H9 (cell line): Measurements from ENCODE around the gene VRK1. TPM values are rescaled to one million over a fixed set of nuclear protein-coding genes. Genes with fewer than 3 reads are reported as not detected.

Experiments used
- DNase-seq: peaks from one replicate; pipeline ENCODE4 v3.0.0-alpha.2; 2017
- H2AFZ ChIP-seq: one replicate; pipeline ENCODE4 v1.6.1; 2013; ENCODE audit warnings: mild to moderate bottlenecking, low read length, control low read depth, moderate library complexity
- H2AK5ac ChIP-seq: 2 replicates; pipeline ENCODE4 v1.6.1; 2013; ENCODE audit warnings: low read length, control low read depth, mixed read lengths; ENCODE audit not compliant: insufficient read length
- H2BK120ac ChIP-seq: one replicate; pipeline ENCODE4 v1.6.1; 2013; ENCODE audit warnings: low read depth, mild to moderate bottlenecking, low read length, control low read depth, inconsistent platforms; ENCODE audit not compliant: poor library complexity, severe bottlenecking
- H2BK12ac ChIP-seq: 2 replicates; pipeline ENCODE4 v1.6.1; 2013; ENCODE audit warnings: low read length, control low read depth, mixed read lengths, low read depth; ENCODE audit not compliant: insufficient read length
- H2BK15ac ChIP-seq: 2 replicates; pipeline ENCODE4 v1.6.1; 2013; ENCODE audit warnings: low read depth, low read length, control low read depth
- H2BK20ac ChIP-seq: one replicate; pipeline ENCODE4 v1.6.1; 2013; ENCODE audit warnings: low read depth, mild to moderate bottlenecking, low read length, control low read depth, inconsistent platforms; ENCODE audit not compliant: poor library complexity, severe bottlenecking
- H2BK5ac ChIP-seq: 2 replicates; pipeline ENCODE4 v1.6.1; 2013; ENCODE audit warnings: low read length, control low read depth, mixed read lengths; ENCODE audit not compliant: insufficient read length
- H3K14ac ChIP-seq: 2 replicates; pipeline ENCODE4 v1.6.1; 2013; ENCODE audit warnings: low read length, control low read depth; ENCODE audit not compliant: insufficient read depth
- H3K18ac ChIP-seq: 2 replicates; pipeline ENCODE4 v1.6.1; 2013; ENCODE audit warnings: low read depth, mild to moderate bottlenecking, mixed read lengths, low read length, control low read depth; ENCODE audit not compliant: insufficient read length
- H3K23ac ChIP-seq: 2 replicates; pipeline ENCODE4 v1.6.1; 2013; ENCODE audit warnings: low read length, control low read depth, mixed read lengths, low read depth; ENCODE audit not compliant: insufficient read length
- H3K23me2 ChIP-seq: 2 replicates; pipeline ENCODE4 v1.6.1; 2013; ENCODE audit warnings: low read depth, mild to moderate bottlenecking, mixed read lengths, low read length, control low read depth; ENCODE audit not compliant: insufficient read length, poor library complexity, severe bottlenecking
- H3K27ac ChIP-seq: 2 replicates; pipeline ENCODE4 v1.5.1; 2013; ENCODE audit warnings: low read length, control low read depth, mixed read lengths, low read depth; ENCODE audit not compliant: insufficient read length
- H3K27me3 ChIP-seq: 2 replicates; pipeline ENCODE4 v1.6.1; 2013; ENCODE audit warnings: low read length, control low read depth, inconsistent platforms; ENCODE audit not compliant: insufficient read depth
- H3K4ac ChIP-seq: 2 replicates; pipeline ENCODE4 v1.6.1; 2013; ENCODE audit warnings: low read depth, mild to moderate bottlenecking, control low read depth, inconsistent platforms, low read length, moderate library complexity
- H3K4me1 ChIP-seq: 2 replicates; pipeline ENCODE4 v1.6.1; 2013; ENCODE audit warnings: low read length, control low read depth, inconsistent platforms; ENCODE audit not compliant: insufficient read depth
- H3K4me2 ChIP-seq: 2 replicates; pipeline ENCODE4 v1.6.1; 2013; ENCODE audit warnings: low read length, control low read depth, mixed read lengths; ENCODE audit not compliant: insufficient read length, insufficient read depth
- H3K56ac ChIP-seq: 2 replicates; pipeline ENCODE4 v1.6.1; 2013; ENCODE audit warnings: low read depth, mild to moderate bottlenecking, mixed read lengths, low read length, control low read depth; ENCODE audit not compliant: insufficient read length
- H3K79me1 ChIP-seq: 2 replicates; pipeline ENCODE4 v1.6.1; 2013; ENCODE audit warnings: low read depth, mild to moderate bottlenecking, moderate library complexity, low read length, control low read depth, inconsistent platforms; ENCODE audit not compliant: insufficient read depth, poor library complexity, severe bottlenecking
- H3K79me2 ChIP-seq: 2 replicates; pipeline ENCODE4 v1.6.1; 2013; ENCODE audit warnings: low read length, control low read depth, inconsistent platforms; ENCODE audit not compliant: insufficient read depth
- H3K9ac ChIP-seq: 2 replicates; pipeline ENCODE4 v1.6.1; 2013; ENCODE audit warnings: low read length, control low read depth, mixed read lengths; ENCODE audit not compliant: insufficient read length; ENCODE audit errors: extremely low read depth
- H3K9me3 ChIP-seq: one replicate; pipeline ENCODE4 v1.6.1; 2013; ENCODE audit warnings: low read depth, low read length, inconsistent platforms; ENCODE audit not compliant: control insufficient read depth
- H3T11ph ChIP-seq: one replicate; pipeline ENCODE4 v1.6.1; 2013; ENCODE audit warnings: mild to moderate bottlenecking, low read length, control low read depth, inconsistent platforms
- H4K20me1 ChIP-seq: one replicate; pipeline ENCODE4 v1.6.1; 2013; ENCODE audit not compliant: control insufficient read depth, insufficient read length, insufficient read depth
- H4K5ac ChIP-seq: 2 replicates; pipeline ENCODE4 v1.6.1; 2013; ENCODE audit warnings: low read depth, mild to moderate bottlenecking, mixed read lengths, low read length, control low read depth; ENCODE audit not compliant: insufficient read length
- H4K8ac ChIP-seq: replicated peaks from 2 replicates; pipeline ENCODE4 v1.6.1; 2013; ENCODE audit warnings: low read length, control low read depth, mixed read lengths, low read depth; ENCODE audit not compliant: insufficient read length
- H4K91ac ChIP-seq: 2 replicates; pipeline ENCODE4 v1.6.1; 2013; ENCODE audit warnings: low read depth, mild to moderate bottlenecking, moderate library complexity, mixed read lengths, low read length, control low read depth; ENCODE audit not compliant: insufficient read length
- H3K27ac Mint-ChIP-seq, 3 experiments: 2 replicates in 2 of 3; 3 replicates in 1 of 3; pipeline ENCODE4 v1.8.0; 2020 to 2021; ENCODE audit warnings: mixed read lengths in 3 of 3, mild to moderate bottlenecking in 1 of 3, moderate library complexity in 1 of 3
- H3K27me3 Mint-ChIP-seq: 2 replicates; pipeline ENCODE4 v1.8.0; 2021; ENCODE audit warnings: low read depth, mild to moderate bottlenecking, moderate library complexity, mixed read lengths
- H3K36me3 Mint-ChIP-seq, 3 experiments: 2 replicates in 2 of 3; 3 replicates in 1 of 3; pipeline ENCODE4 v1.8.0; 2020 to 2021; ENCODE audit warnings: low read depth in 3 of 3, mixed read lengths in 3 of 3; ENCODE audit not compliant: insufficient read depth in 1 of 3
- H3K4me1 Mint-ChIP-seq, 2 experiments: 2 replicates each; pipeline ENCODE4 v1.8.0; 2020; ENCODE audit warnings: mixed read lengths in 2 of 2
- H3K4me3 Mint-ChIP-seq, 2 experiments: 2 replicates in 1 of 2; 3 replicates in 1 of 2; pipeline ENCODE4 v1.8.0; 2020 to 2021; ENCODE audit warnings: mild to moderate bottlenecking in 2 of 2, mixed read lengths in 2 of 2, moderate library complexity in 1 of 2
- H3K9me3 Mint-ChIP-seq, 2 experiments: 2 replicates in 1 of 2; 3 replicates in 1 of 2; pipeline ENCODE4 v1.8.0; 2020; ENCODE audit warnings: mild to moderate bottlenecking in 2 of 2, mixed read lengths in 2 of 2, moderate library complexity in 1 of 2
- CTCF ChIP-seq: fragments of 200-600 bp; sonication (generic); conservative IDR thresholded peaks from 3 replicates; pipeline ENCODE4 v1.8.0; 2021; ENCODE audit warnings: antibody characterized with exemption, mild to moderate bottlenecking
- WGBS: extraction: QIAGEN DNeasy Blood & Tissue Kit; methylation state at CpG from one replicate; pipeline ENCODE4 v1.1.7; 2013; ENCODE audit warnings: missing lambda C conversion rate, low lambda C conversion rate, mixed read lengths; ENCODE audit not compliant: insufficient read length; ENCODE audit errors: extremely low coverage; 5-methylcytosine and 5-hydroxymethylcytosine counted together
- total RNA-seq: library from RNA; stranded (reverse); gene quantifications from 2 replicates; pipeline ENCODE4 v1.2.1, GENCODE V29; 2021

VRK1 gene
- total RNA-seq, 1 experiment from 2014 or later, result 55.7 TPM

GRCh38 chr14:96776791-96777190 lies 20.4 kb upstream of the VRK1 start:
- DNase-seq, result no peak
- Histone ChIP-seq H3K14ac (no peak overlapping the region), H3K79me1 (no peaks in the 10 kb centered on the region), H2BK12ac (no peak overlapping the region), H3K4me2 (no peak overlapping the region), H3K79me2 (no peaks in the 10 kb centered on the region), H3K27ac (no peak overlapping the region), H3K56ac (no peak overlapping the region), H3T11ph (no peak overlapping the region), H2AK5ac (no peak overlapping the region), H4K20me1 (no peaks in the 10 kb centered on the region), H3K9me3 (no peaks in the 10 kb centered on the region), H3K18ac (no peak overlapping the region), H2BK15ac (no peak overlapping the region), H2AFZ (no peak overlapping the region), H4K5ac (no peak overlapping the region), H4K91ac (no peak overlapping the region), H3K4me1 (no peaks in the 10 kb centered on the region), H2BK20ac (no peak overlapping the region), H3K4ac (no peak overlapping the region), H3K9ac (no peak overlapping the region), H2BK5ac (no peak overlapping the region), H2BK120ac (no peak overlapping the region), H3K23ac (no peak overlapping the region), H3K27me3 (no peaks in the 10 kb centered on the region), H4K8ac (no peak overlapping the region), H3K23me2 (no peaks in the 10 kb centered on the region)
- peaks cover 2% of the 10 kb centered on the region for H3K27me3 Mint-ChIP-seq
- H3K4me3 Mint-ChIP-seq, result no peak overlapping the region
- WGBS, result no CpG with 5 or more reads among the region's 4 CpGs
- no peaks in the 10 kb centered on the region; a peak in 1 of 5 replicates for H3K9me3 Mint-ChIP-seq
- H3K27ac Mint-ChIP-seq, result no peak overlapping the region
- H3K4me1 Mint-ChIP-seq, result peaks cover 5 to 7% of the 10 kb centered on the region in 2 experiments
- no peak for TF ChIP-seq CTCF
- no peaks in the 10 kb centered on the region; a peak in 1 of 7 replicates for H3K36me3 Mint-ChIP-seq
